ENCODE measurements around the gene TOP2B.
A peak's percentile ranks its signal among the peaks of the same experiment; 100 is the strongest.

TOP2B gene

DNA sequence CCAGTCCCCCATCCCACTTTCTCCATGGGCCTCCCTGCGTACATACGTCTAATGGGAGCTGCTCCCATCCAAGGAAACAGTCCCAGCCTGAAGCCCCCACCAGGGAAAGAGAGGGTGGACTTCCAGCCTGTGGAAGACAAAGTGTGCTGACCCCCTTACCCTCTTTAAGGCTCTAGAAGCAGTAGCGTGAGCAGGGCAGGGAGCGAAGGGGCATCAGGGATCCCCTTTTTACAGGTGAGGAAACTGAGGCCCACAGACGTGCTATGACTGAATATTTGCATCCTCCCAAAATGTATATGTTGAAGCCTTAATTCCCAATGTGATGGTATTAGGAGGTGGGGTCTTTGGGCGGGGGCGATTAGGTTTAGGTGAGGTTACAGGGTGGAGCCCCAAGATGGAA, 83.4 kb downstream of the TOP2B start:
- DNase-seq, result no peak

DNA sequence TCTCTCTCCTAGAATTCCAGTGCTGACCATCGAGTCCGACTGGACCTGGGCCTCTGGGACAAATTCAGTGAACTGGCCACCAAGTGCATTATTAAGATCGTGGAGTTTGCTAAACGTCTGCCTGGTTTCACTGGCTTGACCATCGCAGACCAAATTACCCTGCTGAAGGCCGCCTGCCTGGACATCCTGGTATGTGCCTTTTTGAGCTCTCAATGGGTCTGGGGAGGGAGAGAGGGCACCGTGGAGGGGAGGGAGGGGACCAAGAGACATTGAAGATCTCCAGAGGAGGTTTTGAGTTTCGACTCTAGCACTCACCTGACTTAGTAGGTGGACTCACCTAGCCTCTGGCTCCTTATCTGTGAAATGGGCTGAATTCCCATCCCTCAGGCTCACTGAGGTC, 84.2 kb downstream of the TOP2B start:
- DNase-seq, result no peak

DNA sequence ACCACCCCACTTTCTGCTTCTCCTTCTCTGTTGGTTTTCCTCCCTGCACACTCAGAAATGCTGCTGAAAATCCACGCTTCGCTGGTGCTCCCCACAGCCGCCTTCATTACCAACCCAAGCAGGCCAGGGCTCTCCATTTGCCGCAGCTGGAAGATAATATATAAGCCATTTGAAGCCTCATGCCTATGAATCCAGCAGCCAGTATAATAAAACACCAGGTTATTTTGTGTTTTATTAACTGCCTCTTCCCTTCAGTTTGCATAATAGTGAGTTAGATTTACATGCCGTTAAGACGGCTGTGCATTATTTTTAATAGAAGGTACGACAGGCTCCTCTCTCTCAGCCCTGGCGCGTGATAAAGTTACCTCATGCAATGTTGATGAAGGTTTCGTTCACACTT, 86.6 kb downstream of the TOP2B start:
- DNase-seq, result no peak

GRCh38 chr3:25576831-25577454, 87.8 kb downstream of the TOP2B start:
- peak in 1 of 4 experiments; percentile 9 for DNase-seq

DNA sequence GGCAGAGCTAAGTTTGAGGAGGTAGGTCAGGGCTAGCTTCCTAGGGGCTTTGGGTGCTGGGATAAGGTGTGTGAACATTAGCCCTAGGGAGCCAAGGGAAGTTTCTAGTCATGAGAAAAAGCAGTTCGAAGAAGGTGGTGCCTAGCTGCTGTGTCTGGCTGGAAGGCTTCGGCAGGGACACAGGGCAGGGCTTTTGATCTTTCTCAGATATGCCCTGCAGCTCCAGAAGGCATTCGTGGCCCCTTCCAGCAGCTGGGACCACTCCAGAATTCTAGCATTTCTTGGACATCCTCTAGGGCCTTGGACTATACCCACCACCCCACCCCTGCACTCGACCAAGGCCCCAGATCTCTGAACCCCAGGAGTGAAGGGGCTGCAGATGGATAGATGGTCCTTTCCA, 88.6 kb downstream of the TOP2B start:
- DNase-seq, result no peak

- DNase-seq, result no peak
Measured at GRCh38 chr3:25575001-25575400, 89.7 kb downstream of the TOP2B start.

GRCh38 chr3:25574172-25574765, 90.4 kb downstream of the TOP2B start:
- DNase-seq, result no peak

DNA sequence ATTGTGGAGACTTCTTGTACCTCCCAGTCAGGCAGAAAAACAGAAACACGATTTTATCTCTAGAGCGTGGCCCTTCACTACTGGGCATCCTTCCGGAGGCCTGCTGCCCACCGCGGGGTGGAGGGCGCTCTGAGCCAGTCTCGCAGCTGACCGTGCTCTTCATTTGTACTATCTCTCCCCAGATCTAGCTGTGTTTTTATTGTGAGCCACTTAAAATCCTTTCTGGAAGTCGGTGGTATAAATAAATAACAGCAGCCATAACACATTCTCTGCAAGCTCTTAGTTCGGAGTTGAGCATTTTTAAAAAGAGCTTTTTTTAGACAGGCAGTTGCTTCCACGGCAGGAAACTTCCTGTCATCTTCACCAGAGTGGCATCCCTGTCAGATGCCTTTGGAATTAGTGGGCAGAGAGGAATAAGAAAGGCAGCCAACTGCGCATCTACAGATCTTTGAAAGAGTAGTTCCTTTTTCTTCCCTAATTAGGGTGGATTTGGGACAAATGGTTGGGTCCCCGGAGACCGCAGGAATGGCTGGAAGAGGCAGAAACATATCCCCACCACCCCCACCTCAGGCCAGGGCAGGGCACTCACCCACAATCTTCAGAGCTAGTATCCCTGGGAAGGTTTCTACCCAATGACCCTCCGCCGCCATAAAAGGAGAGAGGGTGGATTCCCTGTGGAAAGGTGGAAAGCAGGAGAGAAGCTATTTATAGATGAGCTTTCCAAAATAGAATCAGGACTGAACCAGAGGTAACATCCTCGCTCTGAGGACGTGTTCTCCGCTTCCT, 91.1 kb downstream of the TOP2B start:
- DNase-seq, result no peak

DNA sequence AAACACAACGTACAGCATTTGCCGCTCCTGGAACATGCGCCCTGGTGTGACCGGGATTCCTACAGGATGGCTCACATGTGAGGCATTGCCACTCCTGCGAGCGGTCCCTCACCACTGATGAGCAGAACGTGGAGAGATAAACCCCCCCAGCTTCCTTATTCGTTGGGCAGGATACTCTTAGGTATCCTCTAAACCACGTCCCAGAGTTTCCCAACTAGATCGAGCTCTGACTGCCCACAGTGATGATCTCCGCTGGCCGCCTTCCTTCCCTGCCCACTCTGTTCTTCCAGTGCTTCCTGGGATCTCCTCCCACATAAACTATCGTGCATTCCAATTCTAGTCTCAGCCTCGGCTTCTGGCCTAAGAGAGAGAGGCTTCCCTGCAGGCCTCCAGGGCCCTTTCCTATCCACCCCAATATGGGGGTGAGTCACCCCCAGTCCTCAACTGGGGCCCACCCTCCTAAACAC, 91.8 kb downstream of the TOP2B start:
- no peak for DNase-seq

GRCh38 chr3:25572336-25572735, 92.4 kb downstream of the TOP2B start:
- DNase-seq, result no peak

DNA sequence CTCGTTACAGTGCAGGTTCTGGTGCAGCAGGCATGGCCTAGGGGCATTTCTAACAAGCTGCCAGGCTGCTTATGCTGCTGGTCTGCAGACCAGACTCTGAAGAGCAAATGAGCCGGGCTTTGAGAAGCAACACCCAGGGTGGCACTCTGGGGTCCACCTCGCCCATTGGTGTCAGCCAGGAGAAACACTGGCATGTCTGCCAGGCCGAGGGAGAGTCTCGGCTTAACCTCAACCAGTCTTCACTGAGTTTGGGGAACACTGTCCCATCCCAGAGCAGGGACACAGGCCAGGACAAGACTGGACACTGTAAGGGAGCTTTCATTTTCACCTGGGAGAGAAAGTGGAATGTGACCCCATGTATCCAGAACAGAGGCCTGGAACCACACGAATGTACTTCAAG, 93.4 kb downstream of the TOP2B start:
- DNase-seq, result no peak

GRCh38 chr3:25568525-25569078, 96.1 kb downstream of the TOP2B start:
- no peak for DNase-seq

- no peak for DNase-seq
Measured at GRCh38 chr3:25567806-25568524, 96.7 kb downstream of the TOP2B start.

DNA sequence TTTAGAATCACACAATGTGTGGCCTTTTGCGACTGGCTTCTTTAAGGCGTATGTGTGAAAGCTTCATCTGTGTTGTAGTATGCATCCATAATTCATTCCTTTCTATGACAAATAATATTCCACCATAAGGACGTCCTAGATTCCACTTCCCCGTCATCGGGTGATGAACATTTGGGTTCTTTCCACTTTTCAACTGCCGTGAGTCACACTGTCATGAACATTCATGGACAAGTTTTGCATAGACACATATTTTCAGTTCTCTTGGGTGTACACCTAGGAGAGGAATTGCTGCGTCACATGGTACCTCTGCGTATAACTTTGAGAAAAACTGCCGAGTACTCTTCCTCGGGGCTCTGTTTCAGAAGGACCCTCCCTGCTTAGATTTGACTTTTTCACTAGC, 97.3 kb downstream of the TOP2B start:
- no peak for DNase-seq

GRCh38 chr3:25566358-25566920, 98.3 kb downstream of the TOP2B start:
- DNase-seq, result no peak

- no peak for DNase-seq
Measured at GRCh38 chr3:25565807-25566206, 98.9 kb downstream of the TOP2B start.

GRCh38 chr3:25564075-25564474, 100.6 kb downstream of the TOP2B start:
- DNase-seq, result no peak

DNA sequence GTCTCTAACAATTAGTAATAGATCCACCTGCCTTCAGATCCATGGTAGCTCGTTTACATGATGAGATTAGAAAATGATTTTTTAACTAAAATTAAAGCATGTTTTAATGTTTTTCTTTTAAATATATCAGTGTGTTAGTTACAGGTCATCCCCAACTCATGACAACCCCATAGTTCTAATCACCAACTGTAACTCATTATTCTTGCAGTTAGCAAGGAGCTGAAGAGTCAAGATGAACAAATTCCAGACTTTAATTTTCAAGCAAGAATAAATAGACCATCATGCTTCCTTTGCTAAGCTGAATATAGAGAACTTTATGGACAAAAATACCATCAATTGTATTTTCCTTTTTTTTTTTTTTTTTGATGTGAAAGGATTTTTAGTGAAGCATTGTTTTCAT, 101.1 kb downstream of the TOP2B start:
- no peak for DNase-seq

DNA sequence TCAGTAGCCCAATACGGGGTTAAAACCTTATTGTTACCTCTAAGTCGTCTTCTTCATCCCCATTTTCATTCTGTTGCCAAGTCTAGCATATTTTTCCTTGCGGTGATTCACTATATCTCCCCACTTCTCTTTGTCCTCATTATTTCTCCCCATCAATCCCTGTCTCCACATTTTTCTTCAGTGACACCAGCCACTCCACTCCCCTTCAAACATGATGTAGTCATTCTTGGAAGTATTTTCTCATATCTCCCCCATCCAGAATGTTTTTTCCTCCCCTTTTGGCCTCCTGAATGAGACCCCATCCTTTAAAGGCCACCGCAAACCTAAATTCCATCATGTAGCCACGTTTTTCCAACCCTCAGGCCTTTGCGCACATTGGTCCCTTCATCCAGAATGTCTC, 105.9 kb downstream of the TOP2B start:
- DNase-seq, result no peak

GRCh38 chr3:25558121-25558520, 106.6 kb downstream of the TOP2B start:
- no peak for DNase-seq

- DNase-seq, result no peak
Measured at GRCh38 chr3:25557694-25558093, 107.0 kb downstream of the TOP2B start.

DNA sequence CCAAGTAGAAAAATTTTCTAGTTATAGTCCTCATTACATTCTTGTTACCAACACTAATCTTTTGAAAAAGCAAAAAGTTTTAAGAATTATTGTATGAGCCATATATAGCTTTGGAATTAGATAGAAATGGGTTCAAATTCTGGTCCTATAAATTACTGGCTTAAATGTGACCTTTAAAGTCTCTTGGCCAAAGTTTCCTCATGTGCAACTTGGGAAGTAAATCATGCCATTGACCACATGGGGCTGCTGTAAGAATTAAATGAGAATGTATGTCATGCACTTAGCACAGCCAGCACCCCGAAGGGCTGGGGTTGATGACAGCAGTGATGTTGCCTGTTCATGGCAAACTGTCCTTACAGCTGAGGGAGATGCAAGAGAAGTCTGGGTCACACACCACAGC, 108.3 kb downstream of the TOP2B start:
- DNase-seq, result peak in 2 of 4 experiments; percentile 6 to 11

Measured in suppressor macrophage (primary cell).